Kidney capillary endothelial cell (primary cell): Measurements from ENCODE around the gene REXO1.

Experiments
- DNase-seq: peaks from one replicate; pipeline ENCODE4 v3.0.0-alpha.2; 2018; ENCODE audit warnings: low spot score

REXO1 gene

DNA sequence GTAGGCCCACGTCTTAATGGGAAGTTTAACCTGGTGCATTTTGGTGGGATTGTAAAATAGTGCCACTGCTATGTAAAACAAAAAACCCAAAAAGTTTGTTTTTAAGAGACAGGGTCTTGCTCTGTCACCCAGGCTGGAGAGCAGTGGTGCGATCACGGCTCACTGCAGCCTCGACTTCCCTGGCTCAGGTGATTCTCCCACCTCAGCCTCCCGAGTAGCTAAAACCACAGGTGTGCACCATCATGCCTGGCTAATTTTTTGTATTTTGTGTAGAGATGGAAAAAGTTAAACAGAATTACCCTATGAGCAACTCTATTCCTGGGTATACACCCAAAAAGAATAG is 820 bp upstream of the REXO1 start:
- no peak for DNase-seq

DNA sequence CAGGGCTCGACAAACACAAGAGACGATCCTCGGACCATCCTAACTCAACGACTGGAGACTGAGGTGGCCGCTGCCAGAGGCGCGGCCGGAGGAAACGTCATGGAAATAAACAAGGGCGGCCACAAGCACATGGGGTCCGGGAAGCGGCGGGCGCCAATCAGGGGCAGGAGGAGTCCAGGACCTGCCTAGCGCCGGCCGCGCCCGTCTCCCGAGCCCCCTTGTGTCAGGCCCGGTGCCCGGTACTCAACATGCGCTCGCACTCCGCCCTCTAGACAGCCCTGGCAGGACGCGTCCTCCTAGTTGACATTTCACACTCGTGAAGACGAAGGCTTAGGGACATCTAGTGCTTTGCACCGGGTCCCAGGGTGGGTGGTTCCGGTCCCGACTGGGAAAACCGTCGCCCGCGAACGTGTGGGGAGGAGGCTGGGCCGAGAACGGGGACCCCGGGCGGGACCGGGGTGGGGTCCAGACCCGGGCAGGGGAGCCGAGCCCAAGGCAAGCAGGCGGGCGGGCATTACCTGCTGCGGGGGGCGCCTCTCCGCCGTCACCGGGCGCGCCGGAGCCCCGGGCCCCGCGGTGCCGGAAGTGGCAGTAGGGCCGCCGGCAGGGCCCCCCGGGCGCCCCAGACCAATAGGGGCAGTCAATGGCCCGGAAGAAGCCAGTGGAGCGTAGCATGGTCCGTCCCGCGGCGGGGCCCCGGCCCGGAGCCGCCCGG is 442 bp downstream of the REXO1 start:
- no peak for DNase-seq

DNA sequence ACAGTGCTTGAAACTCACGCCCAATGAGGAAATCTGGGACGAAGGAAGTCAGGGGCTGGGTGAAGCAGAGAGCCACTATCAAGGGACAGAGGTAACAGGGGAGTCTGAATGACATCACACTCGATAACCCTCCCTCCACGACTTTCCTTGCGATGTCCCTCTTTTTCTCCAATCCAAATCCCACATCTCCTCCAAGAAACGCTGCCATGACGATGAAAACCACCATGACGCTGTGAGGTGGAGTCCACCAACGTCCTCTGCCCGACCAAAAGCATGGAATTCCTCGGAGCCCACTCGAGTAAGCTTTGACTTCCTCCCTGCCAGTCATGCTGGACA is 967 bp downstream of the REXO1 start:
- no peak for DNase-seq

DNA sequence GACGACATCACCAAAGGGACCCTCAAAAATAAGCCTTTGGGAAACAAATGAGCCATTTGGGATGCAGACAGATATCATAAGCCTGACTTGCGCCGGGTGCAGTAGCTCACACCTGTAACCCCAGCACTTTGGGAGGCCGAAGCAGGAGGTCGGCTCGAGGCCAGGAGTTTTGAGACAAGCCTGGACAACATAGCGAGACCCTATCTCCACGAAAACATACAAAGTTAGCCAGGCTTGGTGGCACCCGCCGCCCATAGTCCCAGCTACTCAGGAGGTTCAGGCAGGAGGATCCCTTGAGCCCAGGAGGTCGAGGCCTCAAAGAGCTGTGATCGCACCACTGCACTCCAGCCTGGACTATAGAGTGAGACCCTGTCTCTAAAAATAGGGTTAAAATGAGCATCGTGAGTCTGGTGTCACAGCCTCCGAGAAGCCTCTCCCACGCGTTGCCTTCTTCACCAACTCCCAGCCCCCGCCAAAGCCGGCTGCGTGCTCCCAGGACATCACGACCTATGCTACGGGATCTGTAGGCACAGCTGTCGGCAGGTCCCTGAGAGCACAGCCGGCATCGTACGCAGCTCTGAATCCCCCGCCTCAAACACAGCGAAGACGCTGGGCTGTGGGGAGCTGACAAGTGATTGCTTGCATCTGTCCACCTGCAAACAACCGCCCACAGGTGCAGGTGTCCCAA is 1.6 kb downstream of the REXO1 start:
- DNase-seq: no peak

DNA sequence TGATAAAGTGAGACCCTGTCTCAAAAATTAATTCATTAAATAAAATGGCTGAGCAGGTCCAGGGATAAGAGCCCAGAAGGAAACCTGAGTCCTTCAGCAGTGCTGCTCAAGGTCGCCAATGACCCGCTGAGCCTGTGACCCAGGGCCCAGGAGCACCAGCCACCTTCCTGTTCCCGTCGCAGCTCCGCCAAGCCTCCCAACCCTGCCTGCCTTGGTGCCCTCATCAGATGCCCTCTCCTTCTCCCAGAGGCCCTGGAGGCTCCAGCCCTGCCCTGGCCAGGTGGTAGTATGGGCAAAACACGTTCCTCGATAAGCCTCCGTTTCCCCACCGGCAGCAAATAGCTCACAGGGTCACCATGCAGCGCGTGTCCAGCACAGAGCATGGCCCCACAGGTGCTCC is 2.6 kb downstream of the REXO1 start:
- DNase-seq: no peak

DNA sequence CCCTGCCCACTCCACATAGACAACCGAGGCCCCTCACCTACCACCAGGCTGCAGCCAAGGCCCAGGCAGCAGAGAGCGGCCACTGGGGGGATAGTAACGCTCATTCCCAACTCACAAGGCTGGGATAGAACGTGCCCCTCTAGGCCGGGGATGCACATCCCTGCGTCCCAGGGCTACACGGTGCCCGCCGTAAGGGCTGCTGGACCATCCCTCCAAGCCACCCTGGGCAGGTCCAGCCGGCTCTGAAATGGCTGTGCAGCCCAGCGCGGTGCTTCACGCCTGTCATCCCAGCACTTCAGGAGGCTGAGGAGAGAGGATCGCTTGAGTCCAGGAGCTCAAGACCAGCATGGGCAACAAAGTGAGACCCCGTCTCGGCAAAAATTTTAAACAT is 3.2 kb downstream of the REXO1 start:
- no peak for DNase-seq

DNA sequence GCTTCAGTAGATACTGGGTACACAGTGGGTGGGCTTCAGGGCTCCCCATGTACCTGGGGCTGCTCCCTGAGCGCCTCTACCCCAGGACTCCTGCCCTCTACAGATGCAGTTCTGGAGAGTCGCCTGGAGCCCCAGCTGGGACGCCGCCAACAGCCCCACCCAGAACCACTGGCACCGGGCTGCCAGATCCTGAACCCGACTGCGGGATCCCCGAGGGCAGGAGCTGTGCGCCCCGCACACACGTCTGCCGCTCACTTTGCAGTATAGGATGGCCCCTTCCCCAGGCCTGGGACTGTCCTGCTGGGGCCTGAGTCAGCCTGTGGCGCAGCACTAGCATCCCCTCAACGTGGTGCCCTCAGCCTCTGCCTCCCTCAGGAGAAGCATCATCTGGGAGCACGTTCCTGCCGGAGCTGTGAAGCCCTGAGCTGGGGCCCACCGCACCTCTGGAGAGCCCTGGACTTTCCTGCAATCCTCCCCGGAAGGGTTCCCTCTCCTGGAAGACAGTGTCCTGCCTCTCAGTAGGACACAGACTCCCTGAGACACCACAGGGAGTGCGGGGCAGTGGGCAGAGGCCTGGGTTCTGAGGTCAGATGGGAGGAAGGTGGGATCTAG is 3.7 kb downstream of the REXO1 start:
- DNase-seq: no peak

DNA sequence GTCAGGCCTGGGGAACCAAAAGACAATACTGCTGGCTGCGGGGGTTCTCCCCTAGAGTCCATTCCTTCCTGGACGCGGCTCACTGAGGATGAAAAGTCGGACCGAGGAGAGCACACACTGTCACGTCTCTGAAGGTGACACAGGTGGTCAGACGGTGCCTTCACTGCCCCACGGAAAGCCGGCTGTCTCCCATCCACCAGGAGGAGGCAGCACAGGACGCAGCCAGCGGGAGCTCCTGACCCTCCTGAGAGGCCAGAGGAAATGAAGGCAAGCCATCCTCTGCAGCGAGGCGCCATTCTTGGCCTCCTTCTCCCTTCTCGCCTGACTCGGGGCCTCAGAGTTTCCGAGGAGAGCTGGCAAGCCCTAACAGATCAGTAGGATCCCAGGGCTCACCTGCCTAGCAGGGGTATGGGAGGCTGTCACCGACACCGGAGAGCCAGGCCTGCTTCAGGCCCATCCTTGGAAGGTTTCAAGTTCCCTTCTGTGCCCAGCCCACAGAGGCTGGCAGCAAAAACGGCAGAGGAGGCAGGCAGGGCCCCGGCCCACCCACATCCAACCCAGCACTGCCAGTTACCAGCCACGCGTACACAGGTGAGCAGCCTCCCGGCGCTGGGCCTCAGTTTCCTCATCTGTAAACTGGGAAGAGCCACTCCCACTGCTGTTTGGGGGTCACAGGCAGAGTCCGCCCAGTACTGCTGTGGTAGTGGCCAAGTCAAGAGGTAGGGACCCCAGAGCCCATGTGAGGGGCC is 4.5 kb downstream of the REXO1 start:
- DNase-seq: no peak

DNA sequence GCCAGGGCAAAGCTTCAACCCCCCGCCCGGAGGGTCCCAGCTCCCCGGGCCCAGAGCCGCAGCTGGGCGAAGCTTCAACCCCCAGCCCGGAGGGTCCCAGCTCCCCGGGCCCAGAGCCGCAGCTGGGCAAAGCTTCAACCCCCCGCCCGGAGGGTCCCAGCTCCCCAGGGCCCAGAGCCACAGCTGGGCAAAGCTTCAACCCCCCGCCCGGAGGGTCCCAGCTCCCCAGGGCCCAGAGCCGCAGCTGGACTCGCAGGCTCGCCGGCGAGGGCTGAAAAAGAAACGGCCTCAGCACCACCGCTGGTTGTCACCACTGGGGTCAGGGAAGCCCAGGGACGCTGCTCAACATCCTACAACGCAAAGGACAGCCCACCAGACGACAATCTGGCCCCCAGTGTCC is 5.2 kb downstream of the REXO1 start:
- DNase-seq: no peak

DNA sequence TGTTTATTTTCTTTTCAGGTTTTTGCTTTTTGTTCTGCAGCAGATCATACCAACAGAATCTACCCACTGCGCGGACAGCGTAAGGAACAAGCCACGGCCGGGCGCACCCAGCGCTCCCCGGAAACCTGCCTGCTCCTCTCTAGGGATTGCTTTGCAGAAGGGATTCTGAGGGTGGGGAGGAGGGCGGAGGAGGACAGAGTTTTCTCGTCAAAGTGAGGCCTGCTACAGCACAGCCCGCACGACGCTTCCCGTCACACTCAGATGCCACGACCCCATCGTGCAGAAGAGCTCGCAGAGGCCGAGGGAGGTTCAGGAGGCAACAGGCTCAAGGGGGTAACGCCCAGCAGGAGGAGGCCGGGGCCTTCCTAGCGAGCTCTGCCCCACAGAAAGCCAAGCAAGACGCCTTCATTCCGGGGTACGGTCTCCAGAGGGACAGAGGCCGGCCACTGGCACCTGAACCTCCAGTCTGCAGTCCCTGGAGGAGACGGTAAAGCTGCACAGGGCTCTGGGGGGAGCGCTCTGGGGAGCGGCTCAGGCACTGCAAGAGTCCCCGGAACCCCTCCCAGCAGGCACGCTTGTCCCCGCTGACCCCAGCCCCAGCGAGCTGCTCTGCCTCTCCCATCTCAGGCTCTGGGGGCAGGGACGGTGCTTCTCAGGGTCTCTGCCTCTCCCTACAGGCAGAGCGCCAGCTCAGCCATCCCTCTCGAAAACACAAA is 6.9 kb downstream of the REXO1 start:
- DNase-seq: no peak

DNA sequence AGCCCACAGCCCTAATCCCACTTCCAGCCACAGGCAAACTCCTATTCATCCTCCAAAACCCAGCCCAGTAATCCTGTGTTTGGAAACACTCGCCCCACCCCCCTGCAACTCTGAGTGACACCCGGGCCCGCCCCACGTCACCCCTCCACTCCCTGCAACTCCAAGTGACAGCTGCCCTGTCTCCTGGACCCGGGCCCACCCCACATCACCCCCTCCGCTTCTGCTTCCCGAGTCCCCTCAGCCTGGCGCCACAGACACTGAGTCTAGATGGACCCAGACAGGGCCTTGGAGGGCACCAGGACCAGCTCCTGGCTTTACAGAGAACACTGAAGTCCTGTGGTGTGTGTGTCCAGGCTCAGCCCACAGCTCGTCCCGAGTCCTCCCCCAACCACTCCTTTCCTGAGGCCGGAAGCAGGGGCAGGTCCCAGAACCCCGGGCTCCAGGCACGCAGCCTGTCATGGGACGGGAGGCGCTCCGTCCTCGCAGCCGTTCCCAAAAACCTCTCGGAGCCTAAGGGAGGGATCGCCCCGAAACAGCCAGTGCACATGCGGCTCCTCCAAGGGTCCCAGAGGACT is 7.7 kb downstream of the REXO1 start:
- no peak for DNase-seq

DNA sequence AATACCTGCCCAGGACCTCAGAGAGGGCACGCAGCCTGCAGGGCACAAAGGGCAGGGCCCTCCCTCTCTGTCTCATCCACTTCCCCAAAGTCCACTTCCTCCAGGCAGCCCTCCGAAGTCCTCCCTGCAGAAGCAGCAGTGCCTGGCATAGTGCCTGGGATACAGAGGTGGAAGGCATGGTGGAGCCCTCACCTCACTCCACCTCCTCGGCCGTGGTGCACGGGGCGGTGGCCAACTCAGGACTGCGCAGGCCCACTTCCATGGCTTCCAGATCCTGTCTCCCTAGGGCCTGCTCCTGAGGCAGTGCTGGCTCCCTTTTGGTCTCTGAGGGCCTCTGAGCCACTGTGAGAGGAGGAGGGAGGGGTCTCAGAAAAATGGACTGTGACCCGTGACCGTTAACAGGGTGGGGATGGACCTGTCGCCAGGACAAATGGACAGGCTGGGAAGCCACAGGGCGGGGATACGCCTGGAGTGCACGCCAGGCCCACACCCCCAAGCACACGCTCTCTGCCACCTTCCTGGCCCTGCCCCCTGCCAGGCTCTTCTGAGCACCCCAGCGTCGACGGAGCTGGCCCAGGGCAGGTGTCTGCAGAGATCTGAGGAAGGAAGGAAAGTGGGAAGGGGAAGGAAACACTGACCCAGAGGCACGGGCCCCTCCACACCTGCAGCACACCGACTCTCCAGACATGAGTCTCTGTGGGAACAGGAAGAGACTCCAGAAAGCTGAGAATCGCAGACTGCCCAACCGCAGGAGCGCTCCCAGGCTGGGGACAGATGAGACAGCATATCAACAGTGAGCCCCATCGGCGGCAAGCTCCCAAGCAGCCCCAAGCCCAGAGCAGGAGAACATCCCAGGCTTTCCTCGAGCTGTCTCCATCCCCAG is 8.4 kb downstream of the REXO1 start:
- DNase-seq: no peak

DNA sequence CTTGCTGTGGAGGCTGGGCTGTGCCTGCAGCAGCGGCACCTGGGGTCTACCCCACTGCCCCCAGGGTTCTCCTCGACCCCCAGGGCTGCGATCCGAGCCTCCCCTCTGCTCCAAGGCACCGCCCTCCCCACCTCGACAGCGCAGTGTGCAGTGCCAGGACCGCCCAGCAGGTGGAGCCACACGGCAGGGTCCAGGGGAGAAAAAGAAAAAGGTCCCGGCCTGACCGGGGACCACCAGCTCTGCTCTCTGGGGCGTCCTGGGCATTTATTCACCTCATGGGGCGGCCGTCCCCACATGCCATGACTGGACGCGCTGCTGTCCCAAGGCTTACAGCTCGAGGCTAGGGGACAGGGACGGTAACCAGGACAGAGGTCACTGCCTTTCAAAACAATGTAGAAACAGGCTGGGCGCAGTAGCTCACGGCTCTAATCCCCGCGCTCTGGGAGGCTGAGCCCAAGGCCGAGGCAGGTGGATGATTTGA is 10.6 kb downstream of the REXO1 start:
- DNase-seq: no peak

DNA sequence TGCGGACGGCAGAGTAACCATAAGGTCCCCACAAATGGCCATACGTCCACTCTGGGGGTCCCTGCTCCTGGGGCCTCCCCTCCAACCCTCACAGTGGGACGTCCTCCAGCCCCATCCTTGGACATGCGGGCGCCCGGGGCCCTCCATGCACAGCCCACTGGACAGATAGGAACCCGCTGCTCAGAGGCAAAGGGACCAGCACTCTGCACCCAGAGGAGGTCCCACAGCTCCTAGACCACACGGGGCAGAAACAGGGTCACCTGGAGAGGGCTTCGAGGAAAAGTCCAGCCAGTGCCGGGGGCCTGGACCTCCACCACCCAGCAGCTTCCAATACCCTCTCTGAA is 11.1 kb downstream of the REXO1 start:
- no peak for DNase-seq

DNA sequence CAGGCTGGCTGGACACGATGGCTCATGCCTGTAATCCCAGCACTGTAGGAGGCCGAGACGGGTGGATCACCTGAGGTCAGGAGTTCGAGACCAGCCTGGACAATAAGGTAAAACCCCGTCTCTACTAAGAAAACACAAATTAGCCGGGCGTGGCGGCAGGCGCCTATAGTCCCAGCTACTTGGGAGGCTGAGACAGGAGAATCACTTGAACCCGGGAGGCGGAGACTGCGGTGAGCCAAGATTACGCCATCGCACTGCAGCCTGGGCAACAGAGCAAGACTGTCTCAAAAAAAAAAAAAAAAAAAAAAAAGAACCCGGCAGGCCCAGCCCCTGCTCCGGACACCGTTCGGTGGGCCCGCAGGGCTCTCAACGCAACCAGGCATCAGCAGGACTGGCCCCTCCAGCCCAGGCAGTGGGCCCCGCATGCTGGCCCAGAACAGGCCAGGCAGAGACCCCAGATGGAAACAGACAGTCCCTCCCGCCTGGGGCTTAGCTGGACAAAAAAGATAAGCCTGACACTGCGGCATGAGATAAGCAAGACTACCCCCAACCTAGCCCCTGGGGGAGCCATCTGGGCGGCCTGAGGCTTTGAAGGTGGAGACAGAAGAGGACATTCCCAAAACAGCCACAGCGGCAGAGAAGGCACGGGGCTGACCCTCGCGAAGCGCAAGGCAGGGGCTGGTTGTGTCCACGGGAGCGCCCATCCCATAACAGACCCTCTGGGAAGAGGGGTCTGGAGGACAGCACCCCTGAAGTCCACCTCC is 11.6 kb downstream of the REXO1 start:
- no peak for DNase-seq

DNA sequence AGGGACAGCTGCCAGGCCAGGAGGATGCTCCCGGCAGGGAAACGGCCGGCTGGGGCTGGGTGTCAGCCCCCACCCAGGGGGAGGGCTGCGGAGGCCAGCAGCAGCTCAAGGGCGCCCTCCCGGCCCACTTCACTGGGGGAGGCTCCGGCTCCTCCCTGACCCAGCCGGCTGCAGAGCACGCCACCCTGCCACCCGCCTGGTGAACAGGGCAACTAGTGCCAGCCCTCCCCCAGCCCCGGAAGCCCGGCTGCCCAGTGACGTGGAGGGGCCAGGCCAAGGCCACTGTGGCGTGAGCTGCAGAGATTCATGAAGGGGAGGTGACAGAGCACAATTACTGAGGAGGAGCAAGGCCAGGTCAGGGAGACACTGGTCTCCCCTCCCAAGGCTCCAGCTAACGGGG is 14.7 kb downstream of the REXO1 start:
- no peak for DNase-seq

DNA sequence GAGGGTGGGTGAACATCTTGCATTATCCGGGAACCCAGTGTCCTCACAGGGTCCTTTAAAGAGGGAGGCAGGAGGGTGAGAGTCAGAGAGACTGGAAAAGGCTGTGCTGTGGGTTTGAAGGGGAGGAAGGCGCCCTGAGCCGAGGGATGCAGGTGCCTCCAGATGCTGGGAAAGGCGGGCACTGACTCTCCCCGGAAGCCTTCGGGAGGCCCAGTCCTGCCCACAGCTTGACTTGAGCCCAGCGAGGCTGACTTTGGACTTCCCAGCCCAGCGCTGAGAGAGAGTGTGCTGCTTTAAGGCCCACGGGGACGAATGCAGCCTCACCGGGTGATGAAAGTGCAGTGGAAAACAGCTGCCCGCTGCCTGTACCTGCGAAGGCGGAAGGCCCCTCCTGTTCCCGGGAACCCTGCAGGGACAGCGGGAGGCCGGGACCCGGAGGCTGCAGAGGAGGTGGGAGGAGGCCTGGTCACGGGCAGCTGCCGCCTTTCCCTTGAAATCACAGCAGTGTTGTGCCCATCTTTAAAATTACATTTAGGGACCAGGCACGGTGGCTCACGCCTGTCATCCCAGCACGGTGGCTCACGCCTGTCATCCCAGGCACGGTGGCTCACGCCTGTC is 16.1 kb downstream of the REXO1 start:
- DNase-seq: no peak

DNA sequence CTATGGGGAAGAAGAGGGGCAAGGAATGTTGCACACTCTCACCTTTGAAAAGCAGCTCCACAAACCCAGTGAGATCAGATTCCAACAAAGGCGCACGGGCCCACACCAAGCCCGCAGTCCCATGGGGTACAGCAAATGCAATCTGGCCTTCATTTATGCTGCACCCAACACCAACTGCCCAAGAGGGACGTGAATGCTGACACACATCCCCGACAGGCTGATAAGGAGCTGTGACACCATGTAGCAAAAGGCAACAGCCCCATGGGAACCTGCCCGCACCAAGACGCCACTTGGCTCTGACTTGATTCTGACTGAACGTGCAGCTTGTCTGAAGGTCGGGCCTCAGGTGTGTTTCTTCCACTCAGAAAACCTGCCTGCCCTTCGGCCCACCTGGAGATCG is 17.3 kb downstream of the REXO1 start:
- no peak for DNase-seq

DNA sequence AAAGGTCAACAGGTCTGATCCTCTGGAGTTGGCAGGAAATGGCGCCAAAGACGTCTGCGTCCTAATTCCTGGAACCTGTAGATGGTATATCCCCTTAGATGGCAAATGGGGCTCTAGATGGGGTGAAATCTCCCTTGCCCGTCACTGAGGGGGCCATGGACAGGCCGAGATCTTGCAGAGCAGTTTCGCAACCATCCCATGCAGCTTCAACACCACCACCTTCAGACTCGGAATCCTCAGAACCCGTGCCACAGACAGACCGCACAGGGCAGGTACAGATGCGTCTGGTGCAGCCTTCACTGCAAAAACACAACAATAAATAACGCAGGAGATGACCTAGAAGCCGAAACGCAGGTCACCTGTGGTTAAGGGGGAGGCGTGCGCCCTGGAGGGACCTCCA is 17.7 kb downstream of the REXO1 start:
- DNase-seq: no peak

DNA sequence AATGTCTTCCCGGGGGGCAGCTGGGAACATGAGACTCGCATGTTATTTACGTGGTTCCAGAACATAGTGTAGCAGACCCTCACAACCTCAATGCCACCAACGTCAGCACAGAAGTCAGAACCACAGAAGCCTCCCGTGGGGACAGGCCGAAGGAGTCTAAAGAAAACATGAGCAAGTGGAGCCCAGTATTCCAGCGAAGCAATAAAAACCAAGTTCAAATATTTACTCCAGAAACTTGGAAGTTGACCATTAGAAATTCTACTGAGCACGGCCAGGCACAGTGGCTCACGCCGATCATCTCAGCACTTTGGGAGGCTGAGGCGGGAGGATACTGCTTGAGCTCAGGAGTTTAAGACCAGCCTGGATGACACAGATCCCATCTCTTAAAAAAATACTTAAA is 18.3 kb downstream of the REXO1 start:
- no peak for DNase-seq
